Measurements from ENCODE around the gene GPRIN1.
"Not testable (repeated sequence)": the region's sequence is repeated elsewhere in the genome, so short reads cannot be mapped to it uniquely, and the experiment has no call there.

GPRIN1 gene

DNA sequence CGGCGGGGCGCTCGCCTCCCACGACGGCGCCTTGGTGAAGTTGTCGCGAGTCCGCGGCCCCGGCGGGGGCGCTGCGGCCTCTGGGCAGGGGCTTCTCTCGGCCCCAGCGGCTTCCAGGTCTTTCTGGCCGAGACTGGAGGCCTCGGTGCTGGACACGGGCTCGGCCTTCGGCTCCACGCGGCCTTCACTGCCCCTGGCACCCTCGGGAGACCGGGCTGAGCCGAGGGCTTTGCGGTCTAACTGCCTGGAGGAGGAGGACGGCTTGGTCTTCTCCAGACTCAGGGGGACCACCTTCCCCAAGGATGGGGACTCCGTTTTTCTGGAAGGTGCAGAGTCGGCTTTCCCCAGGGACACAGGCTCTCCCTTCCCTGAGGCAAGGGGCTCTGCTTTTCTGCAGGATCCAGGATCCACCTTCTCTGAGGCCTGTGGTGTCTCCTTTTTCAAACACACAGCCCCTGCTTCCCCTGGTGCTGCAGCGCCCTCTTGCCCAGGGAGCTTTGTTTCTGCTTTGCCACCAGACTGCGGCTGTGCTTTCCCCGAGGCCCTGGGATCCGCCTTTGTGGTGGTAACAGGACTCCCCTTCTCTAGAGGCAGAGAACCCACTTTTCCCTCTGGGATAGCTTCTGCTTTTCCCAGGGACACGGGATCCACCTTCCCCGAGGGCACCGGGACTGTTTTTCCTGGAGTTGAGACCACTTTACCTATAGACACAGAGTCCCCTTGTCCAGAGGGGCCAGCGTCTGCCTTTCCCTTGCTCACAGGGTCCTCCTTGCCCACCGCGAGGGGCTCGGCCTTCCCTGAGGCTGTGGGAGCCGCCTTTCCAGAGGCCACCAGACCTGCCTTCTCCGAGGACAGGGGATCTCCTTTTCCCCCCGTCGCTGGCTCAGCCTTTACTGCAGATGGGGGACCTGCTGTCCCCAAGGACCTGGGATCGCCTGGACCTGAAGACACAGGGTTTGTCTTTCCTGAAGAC is 12.3 kb downstream of the GPRIN1 start:
- no peak for DNase-seq (ENCODE audit: low read depth)

DNA sequence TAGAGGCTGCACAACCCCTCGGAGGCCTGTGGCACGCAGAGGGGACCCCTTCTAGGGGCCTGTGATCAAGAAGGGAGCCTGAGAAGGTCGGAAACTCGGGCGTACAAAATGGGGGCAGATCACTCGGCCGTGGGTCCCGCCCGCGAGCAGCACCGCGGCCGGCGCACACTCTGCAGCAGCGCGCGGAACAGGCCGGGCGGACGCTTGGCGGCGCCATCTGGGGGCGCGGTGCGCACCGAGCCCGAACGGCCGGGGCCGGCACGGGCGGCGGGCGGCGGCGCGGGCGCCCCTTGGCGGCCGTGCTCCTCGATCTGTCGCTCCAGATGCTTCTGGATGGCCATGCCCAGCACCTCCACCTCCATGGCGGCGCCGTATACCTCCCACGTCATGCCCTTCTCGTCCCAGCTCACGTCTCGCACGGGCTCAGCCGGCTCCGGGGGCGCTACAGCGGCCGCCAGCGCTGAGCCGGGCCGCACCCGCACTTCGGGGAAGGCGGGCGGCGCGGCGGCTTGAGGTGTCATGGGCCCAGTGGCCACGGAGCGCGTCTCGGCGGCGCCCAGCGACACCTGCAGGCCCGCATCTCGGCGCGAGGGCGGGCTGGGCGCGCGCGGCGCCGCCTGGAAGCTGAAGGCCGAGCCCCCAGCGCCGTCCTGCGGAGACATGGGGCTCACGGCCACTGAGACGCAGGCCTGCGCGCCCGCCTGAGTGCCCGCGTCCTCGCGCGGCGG is 13.1 kb downstream of the GPRIN1 start:
- DNase-seq (ENCODE audit: low read depth), result peak; percentile 54

DNA sequence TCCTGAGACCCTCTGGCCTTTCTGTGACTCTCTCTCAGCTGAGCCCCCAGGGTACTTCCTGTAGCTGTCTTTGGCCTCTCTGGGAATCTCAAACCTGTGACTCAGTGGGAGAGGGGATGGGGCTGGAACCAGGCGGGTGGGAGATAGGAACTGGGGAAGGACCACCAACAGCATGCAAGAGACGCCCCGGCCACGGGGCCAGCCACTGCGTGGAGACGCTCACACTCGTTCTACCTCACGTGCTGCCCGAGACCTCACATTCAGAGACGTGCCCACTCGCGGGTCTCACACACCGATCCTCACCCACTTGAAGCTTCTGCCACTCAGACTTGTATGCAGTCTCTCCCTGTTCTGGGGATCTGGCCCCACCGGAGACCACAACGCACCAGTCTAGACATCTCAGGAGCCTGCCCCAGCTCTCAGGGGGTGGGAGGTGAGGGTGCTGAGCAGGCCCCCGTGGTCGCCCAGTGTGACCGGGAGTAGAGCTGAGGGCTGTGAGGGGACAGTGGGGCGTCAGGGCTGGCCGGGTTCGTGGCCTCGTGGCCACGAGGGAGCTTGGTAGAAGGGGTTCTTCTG is 13.8 kb downstream of the GPRIN1 start:
- no peak for DNase-seq (ENCODE audit: low read depth)

DNA sequence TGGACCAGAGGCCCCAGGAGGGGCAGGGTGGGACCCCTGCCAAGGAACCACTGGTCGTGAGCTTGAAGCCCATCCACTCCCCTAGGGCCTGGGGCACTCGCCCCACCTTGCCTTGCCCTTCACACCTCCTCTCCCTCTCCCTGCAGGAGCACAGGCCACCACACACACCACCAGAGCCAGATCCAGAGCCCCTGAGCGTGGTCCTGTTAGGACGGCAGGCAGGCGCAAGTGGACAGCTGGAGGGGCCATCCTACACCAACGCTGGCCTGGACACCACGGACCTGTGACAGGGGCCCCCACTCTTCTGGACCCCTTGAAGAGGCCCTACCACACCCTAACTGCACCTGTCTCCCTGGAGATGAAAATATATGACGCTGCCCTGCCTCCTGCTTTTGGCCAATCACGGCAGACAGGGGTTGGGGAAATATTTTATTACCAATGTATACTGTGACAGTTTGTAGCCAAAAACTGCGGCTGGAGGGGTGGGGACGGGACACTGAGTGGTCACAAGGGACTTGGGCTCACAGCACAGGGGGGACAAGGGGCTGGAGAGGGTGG is 14.5 kb downstream of the GPRIN1 start:
- no peak for DNase-seq (ENCODE audit: low read depth)

DNA sequence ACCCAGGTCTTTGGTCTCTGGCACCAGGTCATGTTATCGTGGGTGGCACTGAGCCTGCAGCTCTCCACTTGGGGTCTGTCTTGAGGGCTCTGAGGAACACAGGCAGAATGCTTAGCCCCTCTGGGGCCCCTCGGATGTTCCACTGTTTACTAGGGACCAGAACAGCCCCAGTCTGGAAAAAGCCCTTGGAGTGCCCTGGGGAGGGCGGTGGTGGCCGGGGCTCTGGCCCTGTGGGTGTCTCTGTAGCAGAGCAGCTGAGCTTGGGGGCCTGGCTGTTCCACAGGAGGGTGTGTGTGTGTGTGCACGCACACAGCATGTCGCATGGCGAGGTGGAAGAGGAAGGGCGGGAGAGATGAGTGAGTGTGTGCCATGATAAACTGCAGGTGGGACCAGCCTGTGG is 15.4 kb downstream of the GPRIN1 start:
- DNase-seq (ENCODE audit: low read depth), result no peak

DNA sequence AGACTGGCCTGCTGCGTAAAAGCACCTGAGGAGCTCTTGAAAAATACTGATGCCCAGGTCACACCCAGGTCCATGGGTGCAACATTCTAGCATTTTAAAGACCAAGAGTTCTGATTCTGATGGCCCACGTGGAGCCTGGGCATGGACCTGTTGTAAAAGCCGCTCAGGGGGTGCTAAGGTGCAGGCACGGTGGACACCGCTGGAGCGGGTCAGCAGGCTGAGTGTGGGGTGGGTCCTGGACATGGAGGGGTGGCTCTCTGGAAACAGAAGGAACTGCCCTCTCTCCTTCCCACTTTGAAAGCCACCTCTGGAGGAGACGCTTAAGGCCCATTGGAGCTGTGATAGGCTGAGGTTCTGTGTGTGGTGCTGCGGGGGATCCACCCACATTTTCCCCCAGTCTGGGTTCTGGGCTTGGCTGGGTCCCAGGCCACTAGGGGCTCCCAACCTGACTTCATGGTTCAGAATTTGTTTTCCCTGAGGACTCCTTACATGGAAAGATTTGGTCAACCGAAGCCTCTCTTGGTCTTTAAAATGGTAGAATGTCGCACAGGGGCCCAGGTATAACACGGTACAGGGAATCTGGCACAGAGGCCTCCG is 16.6 kb downstream of the GPRIN1 start:
- DNase-seq (ENCODE audit: low read depth), result no peak

DNA sequence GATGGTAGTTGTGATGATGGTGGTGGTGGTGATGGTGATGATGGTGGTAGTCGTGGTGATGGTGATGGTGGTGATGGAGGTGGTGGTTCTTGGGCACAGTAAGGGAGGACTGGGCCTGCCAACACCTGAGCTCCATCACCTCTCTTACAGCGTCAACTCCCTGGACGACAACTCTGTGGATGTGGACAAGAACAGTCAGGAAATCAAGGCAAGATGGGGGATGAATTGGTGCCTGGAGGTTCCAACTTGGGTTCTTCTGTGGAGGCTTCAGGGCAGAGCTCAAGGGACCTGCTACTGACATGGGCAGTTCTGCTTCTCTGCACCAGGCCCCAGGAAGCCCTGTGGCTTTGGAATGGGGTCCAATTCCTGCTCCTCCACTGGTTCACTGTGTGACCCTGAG is 17.4 kb downstream of the GPRIN1 start:
- DNase-seq (ENCODE audit: low read depth), result no peak

DNA sequence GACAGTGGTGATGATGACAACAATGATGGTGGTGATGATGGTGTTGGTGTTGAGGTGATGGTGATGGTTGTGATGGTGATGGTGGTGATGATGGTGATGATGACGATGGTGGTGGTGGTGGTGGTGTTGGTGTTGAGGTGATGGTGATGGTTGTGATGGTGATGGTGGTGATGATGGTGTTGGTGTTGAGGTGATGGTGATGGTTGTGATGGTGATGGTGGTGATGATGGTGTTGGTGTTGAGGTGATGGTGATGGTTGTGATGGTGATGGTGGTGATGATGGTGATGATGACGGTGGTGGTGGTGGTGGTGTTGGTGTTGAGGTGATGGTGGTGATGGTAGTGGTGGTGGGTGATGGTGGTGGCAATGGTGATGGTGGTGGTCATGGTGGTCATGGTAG is 18.3 kb downstream of the GPRIN1 start:
- not testable (repeated sequence) for DNase-seq (ENCODE audit: low read depth)

DNA sequence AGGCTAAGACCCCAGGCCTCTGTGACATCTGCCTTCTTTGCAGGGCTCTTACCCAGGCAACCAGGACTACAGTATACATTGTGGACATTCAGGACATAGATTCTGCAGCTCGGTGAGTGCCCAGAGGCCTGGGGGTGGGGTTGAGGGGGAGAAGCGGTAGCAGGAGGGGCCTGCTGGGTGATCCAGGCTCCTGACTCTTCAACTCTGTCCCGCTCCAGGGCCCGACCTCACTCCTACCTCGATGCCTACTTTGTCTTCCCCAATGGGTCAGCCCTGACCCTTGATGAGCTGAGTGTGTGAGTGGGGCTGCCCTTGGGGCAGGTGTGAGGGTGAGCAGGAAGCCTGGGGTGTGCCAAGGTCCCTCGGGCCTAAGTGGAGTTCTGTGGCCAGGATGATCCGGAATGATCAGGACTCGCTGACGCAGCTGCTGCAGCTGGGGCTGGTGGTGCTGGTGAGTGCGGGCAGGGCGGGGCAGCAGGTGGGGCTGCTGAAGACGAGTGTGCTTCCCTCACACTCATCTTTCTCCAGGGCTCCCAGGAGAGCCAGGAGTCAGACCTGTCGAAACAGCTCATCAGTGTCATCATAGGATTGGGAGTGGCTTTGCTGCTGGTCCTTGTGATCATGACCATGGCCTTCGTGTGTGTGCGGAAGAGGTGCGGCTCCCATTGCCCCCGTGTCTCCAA is 19.8 kb downstream of the GPRIN1 start:
- no peak for DNase-seq (ENCODE audit: low read depth)

DNA sequence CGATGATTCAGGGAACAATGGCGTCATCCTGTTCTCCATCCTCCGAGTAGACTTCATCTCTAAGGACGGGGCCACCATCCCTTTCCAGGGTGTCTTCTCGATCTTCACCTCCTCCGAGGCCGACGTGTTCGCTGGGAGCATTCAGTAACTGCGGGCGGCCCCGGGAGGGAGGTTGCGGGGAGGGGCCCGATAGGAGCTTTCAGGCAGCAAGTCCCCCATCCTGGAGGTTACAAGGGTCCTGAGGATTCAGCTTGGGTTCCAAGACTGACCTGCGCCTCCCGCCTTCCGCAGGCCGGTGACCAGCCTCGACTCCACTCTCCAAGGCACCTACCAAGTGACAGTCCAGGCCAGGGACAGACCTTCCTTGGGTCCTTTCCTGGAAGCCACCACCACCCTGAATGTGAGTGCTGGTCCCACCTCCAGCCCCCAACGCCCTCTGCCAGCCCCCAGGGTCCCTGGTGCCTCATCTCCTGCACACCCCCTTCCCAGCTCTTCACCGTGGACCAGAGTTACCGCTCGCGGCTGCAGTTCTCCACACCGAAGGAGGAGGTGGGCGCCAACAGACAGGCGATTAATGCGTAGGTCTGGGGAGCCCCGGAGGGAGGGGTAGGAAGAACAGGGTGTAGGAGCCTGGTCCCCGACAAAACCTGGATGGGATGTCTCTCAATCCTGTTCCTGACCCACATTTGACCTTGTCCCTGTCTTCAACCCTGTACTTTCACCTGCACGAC is 20.8 kb downstream of the GPRIN1 start:
- no peak for DNase-seq (ENCODE audit: low read depth)

DNA sequence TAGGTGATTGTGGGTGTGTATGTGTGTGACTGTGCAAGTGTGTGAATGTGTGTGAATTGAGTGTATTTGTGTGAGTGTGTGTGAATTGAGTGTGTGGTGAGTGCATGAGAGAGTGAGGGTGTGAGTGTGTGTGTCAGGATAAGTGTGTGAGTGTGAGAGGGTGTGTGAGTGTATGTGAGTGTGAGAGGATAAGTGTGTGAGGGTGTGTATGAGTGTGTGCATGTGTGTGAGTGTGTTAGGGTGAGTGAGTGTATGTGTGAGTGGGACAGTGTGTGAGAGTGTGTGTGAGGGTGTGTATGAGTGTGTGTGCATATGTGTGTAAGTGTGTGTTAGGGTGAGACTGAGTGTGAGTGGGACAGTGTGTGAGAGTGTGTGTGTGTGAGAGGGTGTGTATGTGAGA is 21.7 kb downstream of the GPRIN1 start:
- DNase-seq (ENCODE audit: low read depth), result no peak

DNA sequence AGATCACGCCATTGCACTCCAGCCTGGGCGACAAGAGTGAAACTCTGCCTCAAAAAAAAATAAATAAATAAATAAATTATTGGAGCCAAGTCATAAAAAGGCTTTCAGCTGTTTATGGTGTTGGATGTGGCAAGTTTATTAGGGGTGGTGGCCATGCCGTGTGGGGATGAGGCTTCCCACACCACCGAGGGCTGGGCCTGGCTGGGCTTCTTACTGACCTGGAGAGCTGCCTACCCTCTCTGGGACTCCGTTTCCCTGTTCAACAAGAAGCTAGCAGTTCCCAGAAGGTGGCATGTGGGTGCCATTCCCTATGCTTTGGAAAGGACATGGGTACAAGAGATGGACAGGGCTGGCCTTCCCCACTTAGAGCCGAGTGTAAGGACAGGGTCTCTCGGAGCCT is 22.6 kb downstream of the GPRIN1 start:
- no peak for DNase-seq (ENCODE audit: low read depth)

DNA sequence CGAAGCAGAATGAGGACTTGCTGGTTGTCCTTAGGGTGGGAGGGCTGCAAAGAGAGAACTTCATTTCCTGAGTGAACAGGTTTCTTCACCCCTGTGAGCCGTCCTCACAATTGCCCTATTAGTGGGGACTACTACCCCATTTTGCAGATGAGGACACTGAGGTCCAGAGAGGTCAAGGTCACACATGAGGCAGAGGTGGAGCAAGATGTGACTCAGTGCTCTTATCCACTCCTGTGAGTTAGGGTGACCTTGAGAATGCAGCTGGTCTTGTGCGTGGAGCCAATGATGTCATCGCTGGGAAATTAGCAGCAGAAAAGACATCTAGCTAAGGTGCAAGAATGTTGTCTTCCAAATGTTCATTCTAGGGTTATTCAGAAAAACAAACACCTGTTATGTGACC is 26.9 kb downstream of the GPRIN1 start:
- peak; percentile 46 for DNase-seq (ENCODE audit: low read depth)

DNA sequence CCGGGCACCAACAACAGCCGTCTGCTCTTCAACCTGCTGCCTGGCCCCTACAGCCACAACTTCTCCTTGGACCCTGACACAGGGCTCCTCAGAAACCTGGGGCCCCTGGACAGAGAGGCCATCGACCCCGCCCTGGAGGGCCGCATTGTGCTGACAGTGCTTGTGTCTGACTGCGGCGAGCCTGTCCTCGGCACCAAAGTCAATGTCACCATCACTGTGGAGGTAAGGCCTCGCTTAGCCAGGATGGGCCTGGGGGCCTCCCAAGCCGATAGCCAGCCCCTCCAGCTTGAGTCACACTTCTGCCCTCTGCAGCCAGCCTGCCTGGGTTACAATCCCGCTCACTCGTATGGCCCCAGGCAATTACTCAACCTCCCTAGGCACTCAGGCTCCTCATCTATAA is 28.6 kb downstream of the GPRIN1 start:
- no peak for DNase-seq (ENCODE audit: low read depth)

DNA sequence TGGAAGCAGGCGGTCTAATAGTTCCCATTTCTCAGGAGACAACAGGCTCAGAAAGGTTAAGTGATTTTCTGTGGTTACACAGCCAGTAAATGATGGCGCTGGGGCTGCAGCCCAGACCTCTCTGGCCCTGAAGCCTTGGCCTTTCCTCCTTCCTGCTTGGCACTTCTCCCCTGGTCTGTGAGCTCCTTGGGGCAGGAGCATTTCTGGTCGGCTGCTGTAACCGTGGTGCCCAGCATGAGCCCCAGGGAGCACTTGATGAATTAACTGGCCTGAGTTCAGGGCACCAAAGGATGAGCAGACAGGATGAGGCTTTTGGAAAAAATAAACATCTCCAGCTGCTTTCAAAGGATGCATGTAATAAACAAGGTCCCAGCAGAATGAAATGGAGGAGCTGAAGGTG is 30.6 kb downstream of the GPRIN1 start:
- DNase-seq (ENCODE audit: low read depth), result no peak

DNA sequence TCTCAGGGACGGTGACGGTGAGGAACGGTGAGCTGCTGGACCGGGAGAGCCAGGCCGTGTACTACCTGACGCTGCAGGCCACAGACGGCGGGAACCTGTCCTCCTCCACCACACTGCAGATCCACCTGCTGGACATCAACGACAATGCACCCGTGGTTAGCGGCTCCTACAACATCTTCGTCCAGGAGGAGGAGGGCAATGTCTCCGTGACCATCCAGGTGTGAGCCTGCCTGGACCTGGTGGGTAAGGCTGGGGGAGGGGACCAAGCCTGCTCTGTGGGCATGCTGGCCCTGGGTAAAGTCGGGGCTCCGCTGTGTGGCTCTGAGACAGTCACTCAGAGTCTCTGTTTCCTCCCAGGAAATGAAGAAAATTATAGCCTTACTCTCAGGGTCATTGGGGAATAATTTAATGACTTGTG is 31.6 kb downstream of the GPRIN1 start:
- DNase-seq (ENCODE audit: low read depth), result peak; percentile 64

DNA sequence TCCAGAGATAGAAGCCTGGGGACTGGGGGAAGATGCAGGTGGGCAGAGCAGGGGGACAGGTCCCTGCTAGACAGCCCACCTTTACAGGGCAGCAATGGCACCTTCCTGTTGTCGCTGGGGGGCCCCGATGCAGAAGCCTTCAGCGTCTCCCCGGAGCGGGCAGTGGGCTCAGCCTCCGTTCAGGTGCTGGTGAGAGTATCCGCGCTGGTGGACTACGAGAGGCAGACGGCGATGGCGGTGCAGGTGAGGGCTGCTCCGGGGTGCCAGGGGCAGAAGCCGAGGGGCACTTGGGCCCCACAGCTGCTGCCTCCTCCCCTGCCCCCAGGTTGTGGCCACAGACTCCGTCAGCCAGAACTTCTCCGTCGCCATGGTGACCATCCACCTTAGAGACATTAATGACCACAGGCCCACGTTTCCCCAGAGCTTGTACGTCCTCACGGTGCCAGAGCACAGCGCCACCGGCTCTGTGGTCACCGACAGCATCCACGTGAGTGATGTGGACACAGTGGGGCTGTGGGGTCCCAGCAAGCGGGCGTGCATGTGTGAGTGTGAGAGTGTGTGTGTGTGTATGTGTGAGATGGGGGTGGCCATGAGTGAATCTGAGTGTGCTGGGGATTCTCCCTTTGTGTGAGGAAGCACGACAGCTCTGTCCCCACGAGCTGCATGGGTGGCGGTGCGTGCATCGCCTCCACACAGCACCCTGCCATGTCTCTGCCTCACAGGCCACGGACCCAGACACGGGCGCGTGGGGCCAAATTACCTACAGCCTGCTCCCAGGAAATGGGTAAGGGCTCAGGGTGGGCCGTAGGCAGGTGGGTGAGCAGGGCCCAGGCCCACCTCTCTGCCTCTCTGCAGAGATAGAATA is 32.4 kb downstream of the GPRIN1 start:
- DNase-seq (ENCODE audit: low read depth), result no peak

DNA sequence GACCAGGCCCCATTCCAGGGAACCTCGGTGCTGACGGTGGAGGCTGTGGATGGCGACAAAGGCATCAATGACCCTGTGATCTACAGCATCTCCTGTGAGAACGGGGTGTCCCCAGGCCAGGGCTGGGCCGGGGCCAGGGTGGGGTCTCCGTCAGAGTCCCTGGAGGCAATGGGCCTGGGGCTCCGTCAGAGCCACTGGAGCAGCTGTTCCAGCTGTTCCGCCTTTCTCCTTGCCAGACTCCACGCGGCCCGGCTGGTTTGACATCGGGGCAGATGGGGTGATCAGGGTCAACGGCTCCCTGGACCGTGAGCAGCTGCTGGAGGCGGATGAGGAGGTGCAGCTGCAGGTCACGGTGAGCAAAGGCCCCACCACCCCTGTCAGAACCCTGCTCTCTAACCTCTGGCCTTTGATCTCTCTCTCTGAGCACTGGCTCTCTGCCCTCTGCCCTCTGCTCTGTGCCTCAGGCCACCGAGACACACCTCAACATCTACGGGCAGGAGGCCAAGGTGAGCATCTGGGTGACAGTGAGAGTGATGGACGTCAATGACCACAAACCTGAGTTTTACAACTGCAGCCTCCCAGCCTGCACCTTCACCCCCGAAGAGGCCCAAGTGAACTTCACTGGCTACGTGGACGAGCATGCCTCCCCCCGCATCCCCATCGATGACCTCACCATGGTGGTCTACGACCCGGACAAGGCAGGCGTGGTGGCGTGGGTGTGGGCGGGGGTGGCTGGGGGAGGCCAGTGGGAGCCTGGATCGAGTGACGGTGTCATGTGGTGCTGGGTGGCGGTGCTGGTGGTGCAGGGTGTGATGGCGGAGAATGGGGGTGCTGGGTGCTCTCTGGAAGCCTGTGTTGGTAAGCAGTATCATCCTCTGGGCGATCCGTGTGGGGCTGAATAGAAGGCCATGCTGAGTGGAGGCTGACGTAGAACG is 34.2 kb downstream of the GPRIN1 start:
- no peak for DNase-seq (ENCODE audit: low read depth)

DNA sequence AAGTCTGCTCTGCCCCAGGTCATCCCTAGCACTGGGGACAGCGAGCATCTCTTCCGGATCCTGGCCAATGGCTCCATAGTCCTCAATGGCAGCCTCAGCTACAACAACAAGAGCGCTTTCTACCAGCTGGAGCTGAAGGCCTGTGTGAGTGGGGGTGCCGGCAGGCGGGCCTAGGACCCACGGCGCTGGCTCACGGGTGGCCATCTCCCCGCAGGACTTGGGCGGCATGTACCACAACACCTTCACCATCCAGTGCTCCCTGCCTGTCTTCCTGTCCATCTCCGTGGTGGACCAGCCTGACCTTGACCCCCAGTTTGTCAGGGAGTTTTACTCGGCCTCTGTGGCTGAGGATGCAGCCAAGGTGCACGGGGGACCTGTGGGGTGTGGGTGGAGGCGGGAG is 34.9 kb downstream of the GPRIN1 start:
- no peak for DNase-seq (ENCODE audit: low read depth)
